OCI-LY1 (cell line): Measurements from ENCODE around the gene PPP1CB.

Experiments used
- H2AFZ ChIP-seq: fragments of 200-600 bp; sonication (generic), shearing (Covaris generic); 2 replicates; pipeline ENCODE4 v1.6.0; 2014; ENCODE audit warnings: antibody characterized with exemption, mild to moderate bottlenecking, low read length
- H3F3A ChIP-seq: fragments of 200-600 bp; sonication (generic), shearing (Covaris generic); 2 replicates; pipeline ENCODE4 v1.6.0; 2014; ENCODE audit warnings: mild to moderate bottlenecking, antibody characterized with exemption, low read length, moderate library complexity; ENCODE audit not compliant: insufficient read depth
- H3K27ac ChIP-seq: fragments of 200-600 bp; sonication (generic); 2 replicates; pipeline ENCODE4 v1.5.1; 2014; ENCODE audit warnings: low read length, mixed run types, mild to moderate bottlenecking, low read depth; ENCODE audit not compliant: poor library complexity, severe bottlenecking
- H3K27me3 ChIP-seq: fragments of 200-600 bp; sonication (generic); 2 replicates; pipeline ENCODE4 v1.6.0; 2014; ENCODE audit warnings: antibody characterized with exemption, mild to moderate bottlenecking, low read length, moderate library complexity; ENCODE audit not compliant: insufficient read depth
- H3K36me3 ChIP-seq: fragments of 200-600 bp; sonication (generic); 2 replicates; pipeline ENCODE4 v1.6.1; 2014; ENCODE audit warnings: mild to moderate bottlenecking, antibody characterized with exemption, low read length, moderate library complexity, mixed read lengths; ENCODE audit not compliant: insufficient read depth
- H3K4me1 ChIP-seq: fragments of 200-600 bp; sonication (generic); 2 replicates; pipeline ENCODE4 v1.5.1; 2014; ENCODE audit warnings: mild to moderate bottlenecking, low read length, moderate library complexity; ENCODE audit not compliant: insufficient read depth, severe bottlenecking
- H3K4me2 ChIP-seq: fragments of 200-600 bp; sonication (generic), shearing (Covaris generic); 2 replicates; pipeline ENCODE4 v1.6.1; 2014; ENCODE audit warnings: low read length
- H3K4me3 ChIP-seq: fragments of 200-600 bp; sonication (generic); 2 replicates; pipeline ENCODE4 v1.5.1; 2014; ENCODE audit warnings: low read length, low read depth, mild to moderate bottlenecking, mixed read lengths; ENCODE audit not compliant: poor library complexity, severe bottlenecking
- H3K79me2 ChIP-seq: fragments of 200-600 bp; shearing (Covaris generic); 2 replicates; pipeline ENCODE4 v1.6.1; 2016; ENCODE audit warnings: mixed run types, low read length, mixed read lengths; ENCODE audit not compliant: insufficient read depth
- H3K9ac ChIP-seq: fragments of 200-600 bp; sonication (generic), shearing (Covaris generic); 2 replicates; pipeline ENCODE4 v1.6.1; 2014; ENCODE audit warnings: mild to moderate bottlenecking, low read length, mixed read lengths
- H3K9me2 ChIP-seq: fragments of 200-600 bp; sonication (generic), shearing (Covaris generic); 2 replicates; pipeline ENCODE4 v1.6.1; 2014; ENCODE audit warnings: low read depth, mild to moderate bottlenecking, low read length, mixed read lengths
- H3K9me3 ChIP-seq: fragments of 200-600 bp; shearing (Covaris generic); 2 replicates; pipeline ENCODE4 v1.6.1; 2014; ENCODE audit warnings: low read length, mixed read lengths
- H4K20me1 ChIP-seq: fragments of 200-600 bp; sonication (generic), shearing (Covaris generic); 2 replicates; pipeline ENCODE4 v1.6.0; 2016; ENCODE audit warnings: mild to moderate bottlenecking, low read length; ENCODE audit not compliant: insufficient read depth
- EZH2 ChIP-seq: fragments of 200-600 bp; sonication (generic), shearing (Covaris generic); IDR thresholded peaks from 2 replicates; pipeline ENCODE4 v1.8.0; 2017; ENCODE audit warnings: borderline replicate concordance, mixed run types, mild to moderate bottlenecking, antibody characterized with exemption, low read length, moderate library complexity, mixed read lengths
- TF ChIP-seq, protein P1 (sequence below): fragments of 200-600 bp; sonication (generic), shearing (Covaris generic); IDR thresholded peaks from 2 replicates; pipeline ENCODE4 v1.5.1; 2017; ENCODE audit warnings: mild to moderate bottlenecking, antibody characterized with exemption, low read length, moderate library complexity, mixed read lengths

Gene PPP1CB

DNA sequence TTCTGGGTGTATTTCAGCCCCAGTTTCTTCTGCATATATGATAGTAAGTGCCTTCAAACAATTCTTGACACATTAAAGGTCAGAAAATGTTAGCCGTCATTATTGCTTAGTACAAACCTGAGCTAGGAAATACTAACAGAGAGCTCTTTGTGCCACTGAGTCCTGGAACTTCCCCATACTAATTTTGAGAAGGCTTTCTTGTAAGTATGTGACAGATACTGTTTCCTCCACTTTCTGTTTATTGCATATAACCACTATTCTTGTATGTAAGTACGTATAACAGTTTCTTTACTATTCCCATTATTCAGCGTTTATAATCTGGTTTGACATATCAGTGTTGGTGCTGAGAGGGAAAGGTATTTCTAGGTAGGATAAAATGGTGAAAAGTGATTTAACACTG is 9.8 kb downstream of the PPP1CB start:
- Histone ChIP-seq H4K20me1 (no peaks in the 10 kb centered on the region; the same call in 1 of the 2 replicates), H3K79me2 (peaks cover 96% of the 10 kb centered on the region), H3K4me2 (no peak overlapping the region)

DNA sequence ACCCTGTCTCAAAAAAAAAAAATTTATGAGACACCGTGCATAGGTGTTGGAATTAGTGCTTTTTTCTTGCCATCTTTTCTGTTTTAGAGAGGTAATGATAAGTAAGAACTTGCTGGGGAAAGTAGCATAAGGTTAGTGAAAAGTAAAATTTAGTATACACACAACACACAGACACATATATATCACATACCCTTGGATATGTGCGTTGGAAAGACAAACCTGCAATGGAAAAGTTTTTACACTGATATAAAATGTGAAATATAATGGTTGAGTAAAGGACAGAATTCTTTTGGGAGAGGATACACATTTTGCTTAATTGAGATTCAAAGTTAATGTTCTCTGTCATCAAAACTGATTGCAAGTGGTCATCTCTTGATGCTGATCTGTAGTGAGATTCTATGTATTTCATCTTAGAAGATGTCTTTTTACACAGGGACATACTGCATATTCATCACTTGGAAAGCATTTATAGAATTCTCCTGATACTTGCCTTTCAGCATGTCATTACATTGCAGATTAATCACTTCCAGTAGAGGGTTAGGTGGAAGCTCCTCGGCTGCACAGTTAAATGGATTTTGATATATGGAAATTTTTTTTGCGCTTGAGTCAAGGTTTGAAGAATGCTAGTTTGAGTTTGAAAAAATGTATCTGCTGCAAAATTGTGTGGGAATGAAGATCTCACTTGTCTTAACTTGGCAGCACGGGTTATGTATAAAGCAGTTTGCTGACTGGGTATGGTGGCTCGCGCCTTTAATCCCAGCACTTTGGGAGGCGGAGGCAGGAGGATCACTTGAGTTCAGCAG is 13.5 kb downstream of the PPP1CB start:
- Histone ChIP-seq H3K27me3 (no peaks in the 10 kb centered on the region), H3K27ac (no peak overlapping the region), H3F3A (no peaks in the 10 kb centered on the region), H3K36me3 (peaks cover 16% of the 10 kb centered on the region), H3K9me3 (0 out of 2 replicates have a peak, but pooled peaks cover 8% of the 10 kb centered on the region), H3K4me1 (no peaks in the 10 kb centered on the region), H3K9ac (no peak overlapping the region), H3K79me2 (peaks cover 99% of the 10 kb centered on the region), H3K9me2 (no peaks in the 10 kb centered on the region), H4K20me1 (no peaks in the 10 kb centered on the region), H3K4me2 (no peak overlapping the region), H2AFZ (no peak overlapping the region), H3K4me3 (no peak overlapping the region)
- TF ChIP-seq, protein P1, sequence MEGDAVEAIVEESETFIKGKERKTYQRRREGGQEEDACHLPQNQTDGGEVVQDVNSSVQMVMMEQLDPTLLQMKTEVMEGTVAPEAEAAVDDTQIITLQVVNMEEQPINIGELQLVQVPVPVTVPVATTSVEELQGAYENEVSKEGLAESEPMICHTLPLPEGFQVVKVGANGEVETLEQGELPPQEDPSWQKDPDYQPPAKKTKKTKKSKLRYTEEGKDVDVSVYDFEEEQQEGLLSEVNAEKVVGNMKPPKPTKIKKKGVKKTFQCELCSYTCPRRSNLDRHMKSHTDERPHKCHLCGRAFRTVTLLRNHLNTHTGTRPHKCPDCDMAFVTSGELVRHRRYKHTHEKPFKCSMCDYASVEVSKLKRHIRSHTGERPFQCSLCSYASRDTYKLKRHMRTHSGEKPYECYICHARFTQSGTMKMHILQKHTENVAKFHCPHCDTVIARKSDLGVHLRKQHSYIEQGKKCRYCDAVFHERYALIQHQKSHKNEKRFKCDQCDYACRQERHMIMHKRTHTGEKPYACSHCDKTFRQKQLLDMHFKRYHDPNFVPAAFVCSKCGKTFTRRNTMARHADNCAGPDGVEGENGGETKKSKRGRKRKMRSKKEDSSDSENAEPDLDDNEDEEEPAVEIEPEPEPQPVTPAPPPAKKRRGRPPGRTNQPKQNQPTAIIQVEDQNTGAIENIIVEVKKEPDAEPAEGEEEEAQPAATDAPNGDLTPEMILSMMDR, result no peak
- TF ChIP-seq EZH2, result no peak

More for the DNA sequence above, 9.8 kb downstream of the PPP1CB start:
- no peaks in the 10 kb centered on the region for H3K27me3 ChIP-seq
- no peak overlapping the region for H3K4me3 ChIP-seq
- H2AFZ ChIP-seq, result no peak overlapping the region
- H3K9me2 ChIP-seq, result no peaks in the 10 kb centered on the region
- H3K9me3 ChIP-seq, result no peaks in the 10 kb centered on the region
- H3K27ac ChIP-seq, result no peak overlapping the region
- H3K36me3 ChIP-seq, result peaks cover 32% of the 10 kb centered on the region
- H3F3A ChIP-seq, result no peaks in the 10 kb centered on the region
- H3K4me1 ChIP-seq, result peaks cover 14% of the 10 kb centered on the region
- H3K9ac ChIP-seq, result no peak overlapping the region
- no peak for TF ChIP-seq EZH2
- TF ChIP-seq, protein P1, result no peak

DNA sequence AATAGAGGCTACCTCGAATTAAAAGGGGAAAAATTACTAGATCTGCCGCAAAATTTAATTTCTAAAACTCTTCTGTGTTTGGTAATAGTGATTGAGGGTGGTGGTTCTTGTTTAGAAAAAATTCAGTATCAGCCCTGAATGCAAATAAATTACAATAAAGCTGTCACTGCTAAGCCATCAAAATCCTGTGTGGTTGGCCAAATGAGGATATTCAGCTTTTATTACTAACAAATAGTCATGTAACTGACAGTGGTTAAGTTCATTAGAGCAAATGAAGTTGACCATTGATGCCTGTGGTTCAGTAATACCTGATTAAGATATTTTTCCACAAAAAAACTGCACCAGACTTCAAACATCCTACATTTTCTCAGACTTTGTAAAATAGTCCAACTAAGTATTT is 14.4 kb downstream of the PPP1CB start:
- H4K20me1 ChIP-seq, result no peaks in the 10 kb centered on the region
- H2AFZ ChIP-seq, result no peak overlapping the region
- no peaks in the 10 kb centered on the region for H3K27me3 ChIP-seq
- no peak for TF ChIP-seq EZH2
- TF ChIP-seq, protein P1, result no peak
- no peak overlapping the region for H3K27ac ChIP-seq
- H3K9me2 ChIP-seq, result no peaks in the 10 kb centered on the region
- no peaks in the 10 kb centered on the region for H3F3A ChIP-seq
- H3K9ac ChIP-seq, result no peak overlapping the region
- 0 out of 2 replicates have a peak, but pooled peaks cover 8% of the 10 kb centered on the region for H3K9me3 ChIP-seq
- peaks cover 96% of the 10 kb centered on the region for H3K79me2 ChIP-seq
- no peak overlapping the region for H3K4me2 ChIP-seq
- peaks cover 8% of the 10 kb centered on the region for H3K36me3 ChIP-seq
- H3K4me1 ChIP-seq, result peaks cover 4% of the 10 kb centered on the region
- H3K4me3 ChIP-seq, result no peak overlapping the region
